Measurements from ENCODE around the gene CXCR3. TPM values are rescaled to one million over a fixed set of nuclear protein-coding genes. Genes with fewer than 3 reads are reported as not detected.
"Not testable (repeated sequence)": the region's sequence is repeated elsewhere in the genome, so short reads cannot be mapped to it uniquely, and the experiment has no call there.

Gene CXCR3
- total RNA-seq, 1 donor from 2014 or later, result not detected

GRCh38 chrX:71606536-71607216, 11.6 kb downstream of the CXCR3 start:
- H3K27me3 Mint-ChIP-seq, result no peaks in the 10 kb centered on the region
- TF ChIP-seq CTCF (conservative IDR thresholded peaks at IDR 0.05), result no peak
- H3K27ac Mint-ChIP-seq, result no peak overlapping the region
- H3K9me3 Mint-ChIP-seq, result peaks cover 9% of the 10 kb centered on the region
- peaks cover 22% of the 10 kb centered on the region for H3K36me3 Mint-ChIP-seq
- H3K4me3 Mint-ChIP-seq, result no peak overlapping the region
- no peak for DNase-seq (ENCODE audit: extremely low spot score, unreplicated experiment)
- no peaks in the 10 kb centered on the region for H3K4me1 Mint-ChIP-seq (ENCODE audit: unreplicated experiment)

GRCh38 chrX:71604796-71605568, 13.3 kb downstream of the CXCR3 start:
- DNase-seq (ENCODE audit: extremely low spot score, unreplicated experiment), result no peak
- no peak overlapping the region for H3K4me3 Mint-ChIP-seq
- H3K36me3 Mint-ChIP-seq, result peaks cover 22% of the 10 kb centered on the region
- TF ChIP-seq CTCF (conservative IDR thresholded peaks at IDR 0.05), result no peak
- H3K27me3 Mint-ChIP-seq, result no peaks in the 10 kb centered on the region
- no peak overlapping the region for H3K27ac Mint-ChIP-seq
- no peaks in the 10 kb centered on the region for H3K4me1 Mint-ChIP-seq (ENCODE audit: unreplicated experiment)
- H3K9me3 Mint-ChIP-seq, result peaks cover 9% of the 10 kb centered on the region

- no peak overlapping the region for H3K4me3 Mint-ChIP-seq
- TF ChIP-seq CTCF (conservative IDR thresholded peaks at IDR 0.05), result no peak
- no peak for DNase-seq (ENCODE audit: extremely low spot score, unreplicated experiment)
- H3K27ac Mint-ChIP-seq, result no peak overlapping the region
- peaks cover 9% of the 10 kb centered on the region for H3K9me3 Mint-ChIP-seq
- no peaks in the 10 kb centered on the region for H3K27me3 Mint-ChIP-seq
- no peaks in the 10 kb centered on the region for H3K4me1 Mint-ChIP-seq (ENCODE audit: unreplicated experiment)
- peaks cover 21% of the 10 kb centered on the region for H3K36me3 Mint-ChIP-seq
Measured at GRCh38 chrX:71604141-71604540, 14.2 kb downstream of the CXCR3 start.

- no peak for TF ChIP-seq CTCF (conservative IDR thresholded peaks at IDR 0.05)
- H3K4me1 Mint-ChIP-seq (ENCODE audit: unreplicated experiment), result no peaks in the 10 kb centered on the region
- H3K27me3 Mint-ChIP-seq, result no peaks in the 10 kb centered on the region
- H3K36me3 Mint-ChIP-seq, result peaks cover 18% of the 10 kb centered on the region
- no peak overlapping the region for H3K27ac Mint-ChIP-seq
- DNase-seq (ENCODE audit: extremely low spot score, unreplicated experiment), result no peak
- H3K4me3 Mint-ChIP-seq, result no peak overlapping the region
- peaks cover 9% of the 10 kb centered on the region for H3K9me3 Mint-ChIP-seq
Measured at GRCh38 chrX:71603618-71604017, 14.7 kb downstream of the CXCR3 start.

GRCh38 chrX:71599965-71600364, 18.3 kb downstream of the CXCR3 start:
- TF ChIP-seq CTCF (conservative IDR thresholded peaks at IDR 0.05), result no peak
- Mint-ChIP-seq H3K9me3 (peaks cover 9% of the 10 kb centered on the region), H3K4me1 (ENCODE audit: unreplicated experiment) (no peaks in the 10 kb centered on the region), H3K4me3 (no peak overlapping the region), H3K27ac (no peak overlapping the region), H3K36me3 (peaks cover 23% of the 10 kb centered on the region), H3K27me3 (no peaks in the 10 kb centered on the region)
- DNase-seq (ENCODE audit: extremely low spot score, unreplicated experiment), result no peak

- H3K9me3 Mint-ChIP-seq; H3K27ac Mint-ChIP-seq; H3K36me3 Mint-ChIP-seq; H3K27me3 Mint-ChIP-seq; H3K4me3 Mint-ChIP-seq; H3K4me1 Mint-ChIP-seq (ENCODE audit: unreplicated experiment); DNase-seq (ENCODE audit: extremely low spot score, unreplicated experiment): not testable (repeated sequence)
Measured at GRCh38 chrX:71593210-71593609, 25.1 kb downstream of the CXCR3 start.

Measured in type B pancreatic cell (in vitro differentiated cells).